CD4-positive, alpha-beta memory T cell (primary cell): ENCODE data around the gene TEKT1. TPM values are rescaled to one million over a fixed set of nuclear protein-coding genes. Genes with fewer than 3 reads are reported as not detected.

ENCODE experiments used
- CTCF ChIA-PET: fragments of 350-600 bp; sonication (Branson Sonifier 250); formaldehyde crosslinking; loops from one replicate; lab custom pipeline; 2021; ENCODE audit warnings: inconsistent platforms; ENCODE audit not compliant: partially characterized antibody; lab: Charles Lee
- POLR2A ChIA-PET: fragments of 350-600 bp; sonication (Branson Sonifier 250); formaldehyde crosslinking; loops from one replicate; lab custom pipeline; 2021; ENCODE audit not compliant: partially characterized antibody; lab: Charles Lee
- DNase-seq, 5 donors: peaks; one replicate each; pipeline versions ENCODE4 v3.0.0 to v3.0.0-alpha.2; 2020 to 2022; ENCODE audit warnings: mixed read lengths in 1 of 5
- H3K27ac ChIP-seq: one replicate; pipeline ENCODE4 v1.7.0; 2013; ENCODE audit warnings: low read depth, low read length
- H3K27me3 ChIP-seq: 2 replicates; pipeline ENCODE4 v1.7.0; 2013; ENCODE audit warnings: mild to moderate bottlenecking, low read length, moderate library complexity; ENCODE audit not compliant: insufficient read depth
- H3K36me3 ChIP-seq: 2 replicates; pipeline ENCODE4 v1.7.0; 2013; ENCODE audit warnings: mild to moderate bottlenecking, low read length, moderate library complexity; ENCODE audit not compliant: insufficient read depth
- H3K4me1 ChIP-seq: 2 replicates; pipeline ENCODE4 v1.7.0; 2013; ENCODE audit warnings: mild to moderate bottlenecking, low read length, moderate library complexity; ENCODE audit not compliant: insufficient read depth
- H3K4me3 ChIP-seq, 2 donors: one replicate each; pipeline ENCODE4 v1.7.0; 2013; ENCODE audit warnings: low read length in 2 of 2, mild to moderate bottlenecking in 1 of 2
- H3K9me3 ChIP-seq, 2 donors: one replicate each; pipeline ENCODE4 v1.7.0; 2013; ENCODE audit warnings: low read length in 2 of 2, control low read depth in 1 of 2; ENCODE audit not compliant: control insufficient read depth in 1 of 2
- H3K27ac Mint-ChIP-seq, 7 donors: one replicate each; pipeline ENCODE4 v1.8.0; 2020 to 2021; ENCODE audit warnings: mixed read lengths in 7 of 7, mild to moderate bottlenecking in 6 of 7, inconsistent platforms in 3 of 7, moderate library complexity in 3 of 7
- H3K27me3 Mint-ChIP-seq, 2 donors: one replicate each; pipeline ENCODE4 v1.8.0; 2020 to 2021; ENCODE audit warnings: mixed read lengths in 2 of 2
- H3K36me3 Mint-ChIP-seq, 2 donors: one replicate each; pipeline ENCODE4 v1.8.0; 2020 to 2021; ENCODE audit warnings: mixed read lengths in 2 of 2, inconsistent platforms in 1 of 2, mild to moderate bottlenecking in 1 of 2
- H3K4me1 Mint-ChIP-seq, 4 donors: one replicate each; pipeline ENCODE4 v1.8.0; 2020 to 2021; ENCODE audit warnings: mixed read lengths in 4 of 4, mild to moderate bottlenecking in 1 of 4
- H3K4me3 Mint-ChIP-seq, 8 donors: one replicate each; pipeline ENCODE4 v1.8.0; 2020 to 2021; ENCODE audit warnings: mixed read lengths in 8 of 8, mild to moderate bottlenecking in 7 of 8, moderate library complexity in 6 of 8, inconsistent platforms in 3 of 8
- H3K9me3 Mint-ChIP-seq, 8 donors: one replicate each; pipeline ENCODE4 v1.8.0; 2020 to 2021; ENCODE audit warnings: mixed read lengths in 8 of 8, mild to moderate bottlenecking in 5 of 8, inconsistent platforms in 3 of 8, moderate library complexity in 1 of 8
- intact Hi-C: fragments of 100-400 bp; cut with micrococcal nuclease; formaldehyde crosslinking; loops from one replicate; pipeline ENCODE4 v1.15.1; 2023
- polyA plus RNA-seq, 2 donors: library from polyadenylated mRNA; unstranded; fragments of 300-500 nt; fragmentation: Illumina TruSeq; gene quantifications; one replicate each; pipeline ENCODE4 v1.2.3, GENCODE V29; 2021
- total RNA-seq, 2 experiments: library from RNA; stranded (reverse); gene quantifications; one replicate each; pipeline ENCODE4 v1.2.3, GENCODE V29; 2021

Gene TEKT1
- total and polyA plus RNA-seq, 4 experiments from 2014 or later, result not detected

- Histone ChIP-seq H3K9me3 (no peaks in the 10 kb centered on the region), H3K4me1 (peaks cover 42% of the 10 kb centered on the region), H3K36me3 (no peaks in the 10 kb centered on the region), H3K27ac (no peak overlapping the region), H3K4me3 (no peak overlapping the region), H3K27me3 (no peaks in the 10 kb centered on the region)
- Mint-ChIP-seq H3K4me1 (peaks cover 31 to 57% (median 47%) of the 10 kb centered on the region in 4 donors), H3K9me3 (no peaks in the 10 kb centered on the region), H3K4me3 (peak overlapping the region; percentile 4 to 75 (median 62)), H3K27me3 (no peaks in the 10 kb centered on the region), H3K36me3 (peaks cover 10 to 18% of the 10 kb centered on the region in 2 donors), H3K27ac (peak overlapping the region; percentile 82 to 95 (median 87))
- ChIA-PET POLR2A (no interaction called here), CTCF (no interaction called here)
- intact Hi-C loops, result loop anchor here (10.0 kb wide), 1 partner anchor 108 kb away; the partner anchor contains the start of genes KIAA0753 and TXNDC17
- DNase-seq, result peak; percentile 42 to 70 (median 63)
Observed at GRCh38 chr17:6753006-6753445, 78.5 kb downstream of the TEKT1 start.

- Mint-ChIP-seq H3K4me3 (peak overlapping the region in 3 of 8 donors; percentile 63 to 75 (median 74)), H3K27me3 (no peaks in the 10 kb centered on the region), H3K9me3 (no peaks in the 10 kb centered on the region), H3K4me1 (peaks cover 25 to 50% (median 40%) of the 10 kb centered on the region in 4 donors), H3K36me3 (peaks cover 3 to 12% of the 10 kb centered on the region in 2 donors), H3K27ac (peak overlapping the region; percentile 82 to 95 (median 87))
- no peak for DNase-seq
- H3K4me3 ChIP-seq, result no peak overlapping the region
- CTCF ChIA-PET, result no interaction called here
- no peaks in the 10 kb centered on the region for H3K27me3 ChIP-seq
- H3K36me3 ChIP-seq, result no peaks in the 10 kb centered on the region
- intact Hi-C loops, result loop anchor here (10.0 kb wide), 1 partner anchor 107 kb away; the partner anchor contains the start of genes KIAA0753 and TXNDC17
- H3K9me3 ChIP-seq, result no peaks in the 10 kb centered on the region
- POLR2A ChIA-PET, result no interaction called here
- H3K4me1 ChIP-seq, result peaks cover 35% of the 10 kb centered on the region
- H3K27ac ChIP-seq, result no peak overlapping the region
Observed at GRCh38 chr17:6752068-6752909, 79.2 kb downstream of the TEKT1 start.

- intact Hi-C loops, result no loop called here
- no peaks in the 10 kb centered on the region for H3K9me3 Mint-ChIP-seq
- Histone ChIP-seq H3K4me1 (peaks cover 19% of the 10 kb centered on the region), H3K27me3 (no peaks in the 10 kb centered on the region), H3K36me3 (no peaks in the 10 kb centered on the region), H3K4me3 (no peak overlapping the region), H3K9me3 (no peaks in the 10 kb centered on the region), H3K27ac (no peak overlapping the region)
- no peak overlapping the region for H3K4me3 Mint-ChIP-seq
- H3K36me3 Mint-ChIP-seq, result no peaks in the 10 kb centered on the region
- POLR2A ChIA-PET, result no interaction called here
- DNase-seq, result no peak
- H3K4me1 Mint-ChIP-seq, result peaks cover 15 to 25% (median 20%) of the 10 kb centered on the region in 4 donors
- peak overlapping the region in 2 of 7 donors; percentile 29 to 55 for H3K27ac Mint-ChIP-seq
- CTCF ChIA-PET, result interaction anchor here (1.7 kb wide), 1 partner anchor 94 kb away, joined by 10 read pairs; no protein-coding TSS in a partner anchor
- peaks cover 0 to 3% of the 10 kb centered on the region in 2 donors for H3K27me3 Mint-ChIP-seq
Observed at GRCh38 chr17:6749519-6749918, 82.0 kb downstream of the TEKT1 start.

GRCh38 chr17:6748617-6749016 lies 82.9 kb downstream of the TEKT1 start:
- Histone ChIP-seq H3K27ac (no peak overlapping the region), H3K36me3 (no peaks in the 10 kb centered on the region), H3K4me3 (no peak overlapping the region), H3K9me3 (no peaks in the 10 kb centered on the region), H3K4me1 (peaks cover 14% of the 10 kb centered on the region), H3K27me3 (no peaks in the 10 kb centered on the region)
- intact Hi-C loops, result no loop called here
- ChIA-PET POLR2A (no interaction called here), CTCF (interaction anchor here (0.7 kb wide), 1 partner anchor 94 kb away, joined by 3 read pairs; no protein-coding TSS in a partner anchor)
- Mint-ChIP-seq H3K9me3 (no peaks in the 10 kb centered on the region), H3K4me1 (peaks cover 13 to 17% (median 16%) of the 10 kb centered on the region in 4 donors), H3K27me3 (peaks cover 4 to 11% of the 10 kb centered on the region in 2 donors), H3K27ac (no peak overlapping the region), H3K4me3 (no peak overlapping the region), H3K36me3 (no peaks in the 10 kb centered on the region)
- no peak for DNase-seq

Other genes with a start within 250 kb of the TEKT1 start
- gene KIAA0753, start 191.0 kb downstream of the TEKT1 start, total RNA-seq, result 10 to 100 TPM; 15.6 to 18.6 TPM
- 1 to 10 TPM; 1.8 to 3.4 TPM for gene KIAA0753, start 191.0 kb downstream of the TEKT1 start, polyA plus RNA-seq
- gene TXNDC17, start 190.7 kb downstream of the TEKT1 start, total RNA-seq, result 10 to 100 TPM; 17.0 to 27.1 TPM
- 100 to 1,000 TPM in 1 of 2 donors, 10 to 100 TPM in 1; 74.7 to 122 TPM for gene TXNDC17, start 190.7 kb downstream of the TEKT1 start, polyA plus RNA-seq
- gene MED31, start 180.1 kb downstream of the TEKT1 start, total RNA-seq, result 10 to 100 TPM; 30.8 to 35.8 TPM
- gene MED31, start 180.1 kb downstream of the TEKT1 start, polyA plus RNA-seq, result 10 to 100 TPM; 25.6 to 44.7 TPM
- 1 to 10 TPM; 4.0 to 4.3 TPM for gene C17orf100, start 180.0 kb downstream of the TEKT1 start, total RNA-seq
- gene C17orf100, start 180.0 kb downstream of the TEKT1 start, polyA plus RNA-seq, result 1 to 10 TPM; 4.3 to 4.7 TPM
- not detected for gene SLC13A5, start 118.4 kb downstream of the TEKT1 start, total RNA-seq
- not detected for gene SLC13A5, start 118.4 kb downstream of the TEKT1 start, polyA plus RNA-seq
- 10 to 100 TPM; 91.0 to 99.3 TPM for gene XAF1, start 75.7 kb downstream of the TEKT1 start, total RNA-seq
- gene XAF1, start 75.7 kb downstream of the TEKT1 start, polyA plus RNA-seq, result 10 to 100 TPM in 1 of 2 donors, 1 to 10 TPM in 1; 8.0 to 44.0 TPM
- under 1 TPM; 0.20 to 0.25 TPM for gene FBXO39, start 55.5 kb downstream of the TEKT1 start, total RNA-seq
- under 1 TPM in 1 of 2 donors, not detected in 1; 0.14 TPM for gene FBXO39, start 55.5 kb downstream of the TEKT1 start, polyA plus RNA-seq
- not detected for gene ALOX12, start 164.3 kb upstream of the TEKT1 start, total RNA-seq
- under 1 TPM in 1 of 2 donors, not detected in 1; 0.19 TPM for gene ALOX12, start 164.3 kb upstream of the TEKT1 start, polyA plus RNA-seq
- gene RNASEK, start 180.9 kb upstream of the TEKT1 start, total RNA-seq, result 100 to 1,000 TPM; 166 to 179 TPM
- gene RNASEK, start 180.9 kb upstream of the TEKT1 start, polyA plus RNA-seq, result 100 to 1,000 TPM; 410 to 812 TPM
- not detected for gene BCL6B, start 191.3 kb upstream of the TEKT1 start, total RNA-seq
- not detected for gene BCL6B, start 191.3 kb upstream of the TEKT1 start, polyA plus RNA-seq
- 10 to 100 TPM; 13.1 to 13.7 TPM for gene SLC16A13, start 204.3 kb upstream of the TEKT1 start, total RNA-seq
- 1 to 10 TPM in 1 of 2 donors, under 1 TPM in 1; 0.93 to 1.8 TPM for gene SLC16A13, start 204.3 kb upstream of the TEKT1 start, polyA plus RNA-seq
- gene SLC16A11, start 212.4 kb upstream of the TEKT1 start, total RNA-seq, result 1 to 10 TPM in 1 of 2 experiments, under 1 TPM in 1; 0.89 to 1.2 TPM
- gene SLC16A11, start 212.4 kb upstream of the TEKT1 start, polyA plus RNA-seq, result under 1 TPM; 0.50 to 0.69 TPM
- 1 to 10 TPM; 1.4 TPM for gene CLEC10A, start 248.5 kb upstream of the TEKT1 start, total RNA-seq
- not detected for gene CLEC10A, start 248.5 kb upstream of the TEKT1 start, polyA plus RNA-seq